HG02678 (cell line): ENCODE measurements around the gene GPC2.

Source experiments
- ATAC-seq: cut with Tn5 transposase; IDR thresholded peaks from one replicate; pipeline ENCODE4 v1.9.1; 2021; ENCODE audit warnings: mild to moderate bottlenecking, moderate library complexity; ENCODE audit not compliant: unreplicated experiment

Gene GPC2

GRCh38 chr7:100126239-100126930 lies 50.8 kb downstream of the GPC2 start:
- ATAC-seq = peak; percentile 15

GRCh38 chr7:100124301-100125230 lies 52.6 kb downstream of the GPC2 start:
- ATAC-seq = no peak

GRCh38 chr7:100122568-100122967 lies 54.6 kb downstream of the GPC2 start:
- no peak for ATAC-seq

DNA sequence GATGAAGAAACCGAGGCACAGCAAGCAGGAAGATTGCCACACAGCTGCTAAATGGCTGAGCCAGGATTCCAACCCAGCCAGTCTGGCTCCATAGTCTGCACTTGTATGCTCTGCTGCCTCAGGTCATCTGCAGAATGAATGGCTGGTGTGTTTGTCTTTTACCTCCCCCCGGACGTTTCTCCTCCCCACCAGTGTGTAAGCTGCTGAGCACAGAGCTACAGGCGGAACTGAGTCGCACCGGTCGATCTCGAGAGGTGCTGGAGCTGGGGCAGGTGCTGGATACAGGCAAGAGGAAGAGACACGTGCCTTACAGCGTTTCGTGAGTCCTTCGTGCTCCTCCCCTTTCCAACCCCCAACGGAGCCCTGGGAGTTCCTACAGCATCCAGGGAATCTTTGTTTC lies 55.1 kb downstream of the GPC2 start:
- no peak for ATAC-seq

DNA sequence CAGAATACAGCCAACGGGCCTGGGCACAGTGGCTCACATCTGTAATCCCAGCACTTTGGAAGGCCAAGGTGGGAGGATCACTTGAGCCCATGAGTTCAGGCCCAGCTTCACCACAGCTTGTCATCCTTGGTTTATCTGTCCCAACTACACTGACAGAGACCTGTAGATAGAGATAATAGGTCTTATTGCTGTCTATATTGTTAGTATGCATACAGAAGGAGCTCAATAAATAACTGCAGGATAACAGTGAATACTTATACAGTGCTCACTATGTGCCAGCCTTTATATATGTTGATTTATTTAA lies 56.5 kb downstream of the GPC2 start:
- ATAC-seq = no peak

DNA sequence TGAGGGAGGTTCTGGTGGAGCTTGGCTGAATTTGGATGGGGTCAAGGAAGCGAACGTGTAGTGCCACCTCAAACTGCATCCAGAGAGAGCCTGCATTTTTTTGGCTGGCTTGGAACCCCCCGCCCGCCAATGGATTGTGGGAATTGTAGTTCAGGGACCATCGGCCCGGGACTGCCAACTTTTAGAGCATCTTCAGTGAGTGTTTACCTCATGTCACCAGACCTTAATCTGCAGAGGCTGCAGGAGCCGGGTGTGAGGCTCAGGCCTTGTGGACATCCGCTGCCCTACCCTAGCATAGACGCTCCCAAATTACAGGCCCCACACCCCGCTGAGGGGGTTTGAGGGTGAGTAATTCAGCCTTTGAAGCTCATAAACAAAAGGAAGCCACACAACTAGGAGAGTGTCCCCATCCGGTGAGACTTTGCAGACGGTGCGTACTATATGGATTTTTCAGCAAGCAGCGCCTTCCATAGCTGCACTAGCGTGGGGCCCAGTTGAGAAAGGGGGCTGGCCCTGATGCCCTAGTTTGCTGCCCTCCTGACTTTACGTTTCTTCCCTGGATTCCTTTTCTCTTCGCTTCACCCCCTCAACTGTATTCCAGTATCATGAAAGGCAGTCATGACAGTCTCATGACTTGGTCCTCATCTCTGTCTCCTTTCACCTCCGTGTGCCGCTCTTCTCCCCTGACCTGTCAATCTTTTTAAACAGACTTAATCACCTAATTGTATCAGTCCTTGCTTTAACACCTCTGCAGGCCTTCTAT lies 57.0 kb downstream of the GPC2 start:
- ATAC-seq = peak; percentile 34
